WI38 (cell line): ENCODE results near the gene SIL1.
"Not testable (repeated sequence)": the region's sequence is repeated elsewhere in the genome, so short reads cannot be mapped to it uniquely, and the experiment has no call there.

Experiments used
- H3K4me3 ChIP-seq: 2 replicates; pipeline ENCODE4 v1.5.1; 2011; ENCODE audit warnings: low read depth, mild to moderate bottlenecking, control low read depth, low read length
- TF ChIP-seq, protein P1 (sequence below): IDR thresholded peaks from 2 replicates; pipeline ENCODE4 v1.5.1; 2012; ENCODE audit warnings: low read depth, mild to moderate bottlenecking, control low read depth, low read length

SIL1 gene

GRCh38 chr5:139232147-139232724 is 34.1 kb upstream of the SIL1 start:
- TF ChIP-seq, protein P1, sequence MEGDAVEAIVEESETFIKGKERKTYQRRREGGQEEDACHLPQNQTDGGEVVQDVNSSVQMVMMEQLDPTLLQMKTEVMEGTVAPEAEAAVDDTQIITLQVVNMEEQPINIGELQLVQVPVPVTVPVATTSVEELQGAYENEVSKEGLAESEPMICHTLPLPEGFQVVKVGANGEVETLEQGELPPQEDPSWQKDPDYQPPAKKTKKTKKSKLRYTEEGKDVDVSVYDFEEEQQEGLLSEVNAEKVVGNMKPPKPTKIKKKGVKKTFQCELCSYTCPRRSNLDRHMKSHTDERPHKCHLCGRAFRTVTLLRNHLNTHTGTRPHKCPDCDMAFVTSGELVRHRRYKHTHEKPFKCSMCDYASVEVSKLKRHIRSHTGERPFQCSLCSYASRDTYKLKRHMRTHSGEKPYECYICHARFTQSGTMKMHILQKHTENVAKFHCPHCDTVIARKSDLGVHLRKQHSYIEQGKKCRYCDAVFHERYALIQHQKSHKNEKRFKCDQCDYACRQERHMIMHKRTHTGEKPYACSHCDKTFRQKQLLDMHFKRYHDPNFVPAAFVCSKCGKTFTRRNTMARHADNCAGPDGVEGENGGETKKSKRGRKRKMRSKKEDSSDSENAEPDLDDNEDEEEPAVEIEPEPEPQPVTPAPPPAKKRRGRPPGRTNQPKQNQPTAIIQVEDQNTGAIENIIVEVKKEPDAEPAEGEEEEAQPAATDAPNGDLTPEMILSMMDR = no peak
- no peak overlapping the region for H3K4me3 ChIP-seq

GRCh38 chr5:139228201-139228803 is 30.1 kb upstream of the SIL1 start:
- TF ChIP-seq, protein P1 = no peak
- no peak overlapping the region for H3K4me3 ChIP-seq

- H3K4me3 ChIP-seq = no peak overlapping the region
These were observed 28.0 kb upstream of the SIL1 start for GRCh38 chr5:139226131-139226530.

GRCh38 chr5:139223481-139223880 is 25.3 kb upstream of the SIL1 start:
- H3K4me3 ChIP-seq = no peak overlapping the region
- TF ChIP-seq, protein P1 = no peak

More at GRCh38 chr5:139226131-139226530, 28.0 kb upstream of the SIL1 start:
- TF ChIP-seq, protein P1 = no peak

DNA sequence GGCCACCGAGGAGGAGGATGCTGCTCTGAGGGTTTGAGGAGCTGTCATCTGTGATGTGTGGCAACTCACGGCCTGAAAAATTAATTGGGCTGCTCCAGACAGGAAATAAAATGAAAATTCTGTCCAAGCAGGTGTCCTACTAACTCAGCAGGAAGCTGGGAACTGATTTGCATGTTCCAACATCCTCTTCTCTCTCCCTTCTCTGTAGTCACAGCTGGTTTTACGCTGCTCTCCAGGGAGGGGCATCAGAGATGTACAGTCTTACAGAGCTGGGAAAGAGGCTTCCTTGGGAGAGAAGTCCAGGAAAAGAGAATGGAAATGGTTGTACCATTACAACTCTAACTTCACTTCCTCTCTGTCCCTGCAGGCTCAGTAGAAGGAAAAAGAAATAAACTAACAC is 24.2 kb upstream of the SIL1 start:
- TF ChIP-seq, protein P1 = no peak
- H3K4me3 ChIP-seq = no peak overlapping the region

GRCh38 chr5:139218038-139218437 is 19.9 kb upstream of the SIL1 start:
- not testable (repeated sequence) for H3K4me3 ChIP-seq

- no peak overlapping the region for H3K4me3 ChIP-seq
- TF ChIP-seq, protein P1 = no peak
These were observed 17.2 kb upstream of the SIL1 start for GRCh38 chr5:139215107-139215975.
